OCI-LY7 (cell line): ENCODE measurements around the gene MAP7D3.

Source experiments
- CTCF ChIP-seq: fragments of 200-600 bp; sonication (generic); conservative IDR thresholded peaks from 2 replicates; pipeline ENCODE4 v1.5.1; 2014; ENCODE audit warnings: mild to moderate bottlenecking, antibody characterized with exemption, low read length, moderate library complexity, mixed read lengths
- EZH2phosphoT487 ChIP-seq: fragments of 200-600 bp; sonication (generic); IDR thresholded peaks from 2 replicates; pipeline ENCODE4 v1.6.1; 2018; ENCODE audit warnings: low read depth, borderline replicate concordance, mild to moderate bottlenecking, mixed run types, antibody characterized with exemption, low read length, moderate library complexity, mixed read lengths

- no peak for TF ChIP-seq CTCF
- TF ChIP-seq EZH2phosphoT487, result no peak
These were observed 11.0 kb upstream of the MAP7D3 start for GRCh38 chrX:136262243-136262642.
